ENCODE results near the gene SFXN5. TPM values are rescaled to one million over a fixed set of nuclear protein-coding genes. Genes with fewer than 3 reads are reported as not detected.

The SFXN5 gene
- polyA plus RNA-seq, 1 donor from 2014 or later = 5.8 TPM

DNA sequence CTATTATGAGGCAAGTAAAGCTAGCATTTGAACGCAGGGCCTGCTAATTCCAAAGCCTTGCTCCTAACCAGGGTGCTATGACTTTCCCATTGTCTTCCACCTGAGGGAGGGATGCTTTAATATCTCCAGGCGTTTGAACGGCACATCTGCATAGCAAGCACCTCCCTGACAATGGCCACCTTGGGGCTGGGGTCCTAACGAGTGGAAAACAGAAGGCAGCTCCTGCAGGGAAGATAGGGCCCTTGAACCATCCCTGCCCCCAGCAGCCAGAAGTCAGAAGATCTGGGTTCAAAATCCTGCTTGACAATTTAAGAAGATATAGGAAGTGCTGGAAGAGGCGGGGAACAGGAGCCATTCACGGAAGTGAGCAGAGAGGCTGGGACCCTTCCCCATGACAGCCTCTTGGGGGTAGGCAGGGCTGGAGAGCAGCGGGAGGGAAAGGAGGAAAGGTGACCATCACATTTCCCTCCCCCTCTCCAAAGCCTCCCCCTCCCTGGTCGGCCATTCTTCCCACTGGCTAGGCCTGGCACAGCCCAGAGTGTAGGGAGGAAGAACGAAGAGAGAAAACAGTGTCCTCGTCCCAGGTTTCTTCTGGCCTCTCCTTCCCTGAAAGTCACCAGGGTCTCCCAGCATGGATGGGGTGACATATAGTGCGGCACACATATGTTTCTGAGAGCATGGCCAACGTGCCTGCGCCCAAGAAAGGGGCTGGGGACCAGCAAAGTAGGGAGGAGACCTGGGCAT, 80.6 kb downstream of the SFXN5 start:
- H3K27ac ChIP-seq (ENCODE audit: low read length) = no peak overlapping the region

DNA sequence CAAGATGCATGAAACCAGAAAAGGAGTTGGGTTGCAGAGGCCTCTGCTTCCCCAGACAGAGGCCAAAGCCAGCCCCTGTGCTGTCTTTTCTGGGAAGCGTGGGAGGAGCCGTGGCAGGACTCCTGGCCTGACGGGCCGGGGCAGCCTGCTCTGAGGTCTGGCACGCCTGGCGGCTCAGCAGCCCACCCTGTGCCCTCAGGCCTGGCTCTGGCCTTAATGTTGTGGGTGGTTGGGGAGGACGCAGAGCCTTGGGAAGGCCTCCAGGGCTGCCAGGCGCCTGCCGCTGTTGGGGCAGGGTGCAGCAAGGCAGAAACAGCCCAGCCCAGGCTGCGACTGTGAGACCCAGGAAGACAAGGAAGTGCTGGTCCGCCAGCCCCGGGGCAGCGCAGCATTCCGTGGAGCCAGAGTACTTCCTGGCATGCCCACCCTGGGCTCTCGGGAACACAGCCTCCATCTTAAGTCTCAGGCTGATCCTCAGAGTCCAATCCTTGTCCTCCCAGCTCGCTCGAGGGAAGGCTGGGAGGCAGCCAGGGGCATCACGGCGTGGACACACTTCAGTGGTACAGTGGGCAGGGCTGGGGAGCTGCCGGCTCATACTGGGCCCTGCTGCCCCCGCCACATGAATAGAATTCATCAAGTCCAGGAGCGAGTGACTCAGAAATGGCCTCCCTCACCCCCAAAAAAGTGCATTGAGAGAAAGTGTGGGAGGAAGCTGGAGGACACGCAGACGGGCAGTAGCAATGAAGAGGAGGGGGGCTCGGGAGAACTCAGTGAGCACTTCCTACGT, 81.5 kb downstream of the SFXN5 start:
- Histone ChIP-seq H3K4me2 (ENCODE audit: low read length) (no peak overlapping the region), H3K27ac (ENCODE audit: low read length) (no peak overlapping the region), H3K27me3 (ENCODE audit: insufficient read depth, low read depth, low read length) (no peaks in the 10 kb centered on the region), H3K4me3 (ENCODE audit: low read length) (no peak overlapping the region), H3K36me3 (ENCODE audit: insufficient read depth, low read length) (no peaks in the 10 kb centered on the region), H3F3A (ENCODE audit: insufficient read depth, low read length, poor library complexity, severe bottlenecking) (no peaks in the 10 kb centered on the region), H3K9ac (ENCODE audit: low read length) (no peak overlapping the region), H3K9me2 (ENCODE audit: insufficient read depth, low read length) (no peaks in the 10 kb centered on the region), H3K9me3 (ENCODE audit: low read length) (no peaks in the 10 kb centered on the region), H4K20me1 (ENCODE audit: insufficient read depth) (no peaks in the 10 kb centered on the region), H2AFZ (ENCODE audit: low read depth, low read length) (no peak overlapping the region), H3K79me2 (replicated peaks; ENCODE audit: insufficient read depth, low read length) (no peaks in the 10 kb centered on the region)
- TF ChIP-seq, protein P1, sequence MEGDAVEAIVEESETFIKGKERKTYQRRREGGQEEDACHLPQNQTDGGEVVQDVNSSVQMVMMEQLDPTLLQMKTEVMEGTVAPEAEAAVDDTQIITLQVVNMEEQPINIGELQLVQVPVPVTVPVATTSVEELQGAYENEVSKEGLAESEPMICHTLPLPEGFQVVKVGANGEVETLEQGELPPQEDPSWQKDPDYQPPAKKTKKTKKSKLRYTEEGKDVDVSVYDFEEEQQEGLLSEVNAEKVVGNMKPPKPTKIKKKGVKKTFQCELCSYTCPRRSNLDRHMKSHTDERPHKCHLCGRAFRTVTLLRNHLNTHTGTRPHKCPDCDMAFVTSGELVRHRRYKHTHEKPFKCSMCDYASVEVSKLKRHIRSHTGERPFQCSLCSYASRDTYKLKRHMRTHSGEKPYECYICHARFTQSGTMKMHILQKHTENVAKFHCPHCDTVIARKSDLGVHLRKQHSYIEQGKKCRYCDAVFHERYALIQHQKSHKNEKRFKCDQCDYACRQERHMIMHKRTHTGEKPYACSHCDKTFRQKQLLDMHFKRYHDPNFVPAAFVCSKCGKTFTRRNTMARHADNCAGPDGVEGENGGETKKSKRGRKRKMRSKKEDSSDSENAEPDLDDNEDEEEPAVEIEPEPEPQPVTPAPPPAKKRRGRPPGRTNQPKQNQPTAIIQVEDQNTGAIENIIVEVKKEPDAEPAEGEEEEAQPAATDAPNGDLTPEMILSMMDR (IDR thresholded peaks at IDR 0.05; ENCODE audit: poor library complexity, severe bottlenecking) = no peak
- TF ChIP-seq RAD21 (conservative IDR thresholded peaks at IDR 0.05) (no peak), MXI1 (conservative IDR thresholded peaks at IDR 0.05; ENCODE audit: poor library complexity, severe bottlenecking) (no peak), EP300 (conservative IDR thresholded peaks at IDR 0.05; ENCODE audit: poor library complexity, severe bottlenecking) (no peak), POLR2AphosphoS5 (IDR thresholded peaks at IDR 0.05) (no peak)
- TF ChIP-seq, protein P2, sequence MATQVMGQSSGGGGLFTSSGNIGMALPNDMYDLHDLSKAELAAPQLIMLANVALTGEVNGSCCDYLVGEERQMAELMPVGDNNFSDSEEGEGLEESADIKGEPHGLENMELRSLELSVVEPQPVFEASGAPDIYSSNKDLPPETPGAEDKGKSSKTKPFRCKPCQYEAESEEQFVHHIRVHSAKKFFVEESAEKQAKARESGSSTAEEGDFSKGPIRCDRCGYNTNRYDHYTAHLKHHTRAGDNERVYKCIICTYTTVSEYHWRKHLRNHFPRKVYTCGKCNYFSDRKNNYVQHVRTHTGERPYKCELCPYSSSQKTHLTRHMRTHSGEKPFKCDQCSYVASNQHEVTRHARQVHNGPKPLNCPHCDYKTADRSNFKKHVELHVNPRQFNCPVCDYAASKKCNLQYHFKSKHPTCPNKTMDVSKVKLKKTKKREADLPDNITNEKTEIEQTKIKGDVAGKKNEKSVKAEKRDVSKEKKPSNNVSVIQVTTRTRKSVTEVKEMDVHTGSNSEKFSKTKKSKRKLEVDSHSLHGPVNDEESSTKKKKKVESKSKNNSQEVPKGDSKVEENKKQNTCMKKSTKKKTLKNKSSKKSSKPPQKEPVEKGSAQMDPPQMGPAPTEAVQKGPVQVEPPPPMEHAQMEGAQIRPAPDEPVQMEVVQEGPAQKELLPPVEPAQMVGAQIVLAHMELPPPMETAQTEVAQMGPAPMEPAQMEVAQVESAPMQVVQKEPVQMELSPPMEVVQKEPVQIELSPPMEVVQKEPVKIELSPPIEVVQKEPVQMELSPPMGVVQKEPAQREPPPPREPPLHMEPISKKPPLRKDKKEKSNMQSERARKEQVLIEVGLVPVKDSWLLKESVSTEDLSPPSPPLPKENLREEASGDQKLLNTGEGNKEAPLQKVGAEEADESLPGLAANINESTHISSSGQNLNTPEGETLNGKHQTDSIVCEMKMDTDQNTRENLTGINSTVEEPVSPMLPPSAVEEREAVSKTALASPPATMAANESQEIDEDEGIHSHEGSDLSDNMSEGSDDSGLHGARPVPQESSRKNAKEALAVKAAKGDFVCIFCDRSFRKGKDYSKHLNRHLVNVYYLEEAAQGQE (IDR thresholded peaks at IDR 0.05; ENCODE audit: borderline replicate concordance) = no peak

More for the DNA sequence above, 80.6 kb downstream of the SFXN5 start:
- no peaks in the 10 kb centered on the region for H3F3A ChIP-seq (ENCODE audit: insufficient read depth, low read length, poor library complexity, severe bottlenecking)
- H3K9me2 ChIP-seq (ENCODE audit: insufficient read depth, low read length) = no peaks in the 10 kb centered on the region
- no peaks in the 10 kb centered on the region for H4K20me1 ChIP-seq (ENCODE audit: insufficient read depth)
- H3K4me3 ChIP-seq (ENCODE audit: low read length) = no peak overlapping the region
- H3K79me2 ChIP-seq (replicated peaks; ENCODE audit: insufficient read depth, low read length) = no peaks in the 10 kb centered on the region
- TF ChIP-seq EZH2 (IDR thresholded peaks at IDR 0.05; ENCODE audit: borderline replicate concordance, insufficient read depth, low read length, poor library complexity, severe bottlenecking) = no peak
- TF ChIP-seq, protein P2 (IDR thresholded peaks at IDR 0.05; ENCODE audit: borderline replicate concordance) = no peak
- no peak overlapping the region for H3K9ac ChIP-seq (ENCODE audit: low read length)
- H2AFZ ChIP-seq (ENCODE audit: low read depth, low read length) = no peak overlapping the region
- H3K27me3 ChIP-seq (ENCODE audit: insufficient read depth, low read depth, low read length) = no peaks in the 10 kb centered on the region
- H3K9me3 ChIP-seq (ENCODE audit: low read length) = no peaks in the 10 kb centered on the region
- no peak overlapping the region for H3K4me2 ChIP-seq (ENCODE audit: low read length)
- H3K36me3 ChIP-seq (ENCODE audit: insufficient read depth, low read length) = no peaks in the 10 kb centered on the region

Measured in neural cell (in vitro differentiated cells).